ENCODE measurements around the gene POLD2. TPM values are rescaled to one million over a fixed set of nuclear protein-coding genes. Genes with fewer than 3 reads are reported as not detected.
A peak's percentile ranks its signal among the peaks of the same experiment; 100 is the strongest.

Gene POLD2
- total and polyA plus RNA-seq, 7 experiments from 2014 or later: 55.1 to 118 (median 74.0) TPM

GRCh38 chr7:44157116-44158080 lies 34.0 kb upstream of the POLD2 start:
- Mint-ChIP-seq H3K27ac (peak overlapping the region in 1 of 9 donors; percentile 41), H3K4me1 (no peaks in the 10 kb centered on the region), H3K36me3 (no peaks in the 10 kb centered on the region), H3K4me3 (no peak overlapping the region), H3K27me3 (peaks cover 0 to 4% (median 0%) of the 10 kb centered on the region in 5 donors), H3K9me3 (no peaks in the 10 kb centered on the region)
- intact Hi-C loops (cut with micrococcal nuclease): no loop called here
- H3K27me3 ChIP-seq (ENCODE audit: control insufficient read depth in 2 of 2, insufficient read depth in 2 of 2, low read length in 2 of 2): no peaks in the 10 kb centered on the region
- no peaks in the 10 kb centered on the region for H3K9me3 ChIP-seq (ENCODE audit: control insufficient read depth in 2 of 3, low read length in 3 of 3)
- ChIA-PET CTCF (no interaction called here), POLR2A (no interaction called here)
- H3K27ac ChIP-seq (ENCODE audit: low read depth, low read length): no peak overlapping the region
- ATAC-seq: no peak
- no peaks in the 10 kb centered on the region for H3K4me1 ChIP-seq (ENCODE audit: control insufficient read depth in 2 of 2, insufficient read depth in 2 of 2, low read length in 2 of 2)
- no peak for DNase-seq
- no peaks in the 10 kb centered on the region for H3K36me3 ChIP-seq (ENCODE audit: control insufficient read depth in 2 of 3, insufficient read depth in 3 of 3, low read length in 3 of 3)
- H3K4me3 ChIP-seq (ENCODE audit: low read length): no peak overlapping the region

- no peak overlapping the region for H3K4me3 ChIP-seq (ENCODE audit: low read length)
- Mint-ChIP-seq H3K4me3 (no peak overlapping the region), H3K9me3 (no peaks in the 10 kb centered on the region), H3K4me1 (no peaks in the 10 kb centered on the region), H3K27me3 (peaks cover 0 to 4% (median 0%) of the 10 kb centered on the region in 5 donors), H3K27ac (no peak overlapping the region), H3K36me3 (no peaks in the 10 kb centered on the region)
- CTCF ChIA-PET: no interaction called here
- ATAC-seq: no peak
- no peak overlapping the region for H3K27ac ChIP-seq (ENCODE audit: low read depth, low read length)
- no peak for DNase-seq
- H3K36me3 ChIP-seq (ENCODE audit: control insufficient read depth in 2 of 3, insufficient read depth in 3 of 3, low read length in 3 of 3): no peaks in the 10 kb centered on the region
- intact Hi-C loops (cut with micrococcal nuclease): no loop called here
- no peaks in the 10 kb centered on the region for H3K9me3 ChIP-seq (ENCODE audit: control insufficient read depth in 2 of 3, low read length in 3 of 3)
- H3K4me1 ChIP-seq (ENCODE audit: control insufficient read depth in 2 of 2, insufficient read depth in 2 of 2, low read length in 2 of 2): no peaks in the 10 kb centered on the region
- POLR2A ChIA-PET: no interaction called here
- H3K27me3 ChIP-seq (ENCODE audit: control insufficient read depth in 2 of 2, insufficient read depth in 2 of 2, low read length in 2 of 2): no peaks in the 10 kb centered on the region
Observed at GRCh38 chr7:44156453-44157010, 33.2 kb upstream of the POLD2 start.

GRCh38 chr7:44155191-44156185 lies 32.1 kb upstream of the POLD2 start:
- ATAC-seq (no peak), DNase-seq (no peak)
- H3K9me3 ChIP-seq (ENCODE audit: control insufficient read depth in 2 of 3, low read length in 3 of 3): no peaks in the 10 kb centered on the region
- CTCF ChIA-PET: no interaction called here
- no peak overlapping the region for H3K4me3 ChIP-seq (ENCODE audit: low read length)
- H3K4me1 ChIP-seq (ENCODE audit: control insufficient read depth in 2 of 2, insufficient read depth in 2 of 2, low read length in 2 of 2): no peaks in the 10 kb centered on the region
- no peaks in the 10 kb centered on the region for H3K9me3 Mint-ChIP-seq
- POLR2A ChIA-PET: no interaction called here
- no peaks in the 10 kb centered on the region for H3K36me3 Mint-ChIP-seq
- H3K36me3 ChIP-seq (ENCODE audit: control insufficient read depth in 2 of 3, insufficient read depth in 3 of 3, low read length in 3 of 3): no peaks in the 10 kb centered on the region
- H3K4me1 Mint-ChIP-seq: no peaks in the 10 kb centered on the region
- H3K4me3 Mint-ChIP-seq: no peak overlapping the region
- H3K27ac ChIP-seq (ENCODE audit: low read depth, low read length): no peak overlapping the region
- no peaks in the 10 kb centered on the region for H3K27me3 ChIP-seq (ENCODE audit: control insufficient read depth in 2 of 2, insufficient read depth in 2 of 2, low read length in 2 of 2)
- H3K27me3 Mint-ChIP-seq: peaks cover 0 to 4% (median 0%) of the 10 kb centered on the region in 5 donors
- no peak overlapping the region for H3K27ac Mint-ChIP-seq
- intact Hi-C loops (cut with micrococcal nuclease): no loop called here

GRCh38 chr7:44154703-44155102 lies 31.4 kb upstream of the POLD2 start:
- Histone ChIP-seq H3K27me3 (ENCODE audit: control insufficient read depth in 2 of 2, insufficient read depth in 2 of 2, low read length in 2 of 2) (no peaks in the 10 kb centered on the region), H3K9me3 (ENCODE audit: control insufficient read depth in 2 of 3, low read length in 3 of 3) (no peaks in the 10 kb centered on the region), H3K4me1 (ENCODE audit: control insufficient read depth in 2 of 2, insufficient read depth in 2 of 2, low read length in 2 of 2) (no peaks in the 10 kb centered on the region), H3K27ac (ENCODE audit: low read depth, low read length) (no peak overlapping the region), H3K4me3 (ENCODE audit: low read length) (no peak overlapping the region), H3K36me3 (ENCODE audit: control insufficient read depth in 2 of 3, insufficient read depth in 3 of 3, low read length in 3 of 3) (no peaks in the 10 kb centered on the region)
- ChIA-PET POLR2A (no interaction called here), CTCF (no interaction called here)
- Mint-ChIP-seq H3K27me3 (peaks cover 0 to 4% (median 0%) of the 10 kb centered on the region in 5 donors), H3K4me3 (no peak overlapping the region), H3K9me3 (no peaks in the 10 kb centered on the region), H3K27ac (no peak overlapping the region), H3K4me1 (no peaks in the 10 kb centered on the region), H3K36me3 (no peaks in the 10 kb centered on the region)
- DNase-seq (no peak), ATAC-seq (no peak)
- intact Hi-C loops (cut with micrococcal nuclease): no loop called here

- Histone ChIP-seq H3K27ac (ENCODE audit: low read depth, low read length) (no peak overlapping the region), H3K27me3 (ENCODE audit: control insufficient read depth in 2 of 2, insufficient read depth in 2 of 2, low read length in 2 of 2) (no peaks in the 10 kb centered on the region), H3K4me1 (ENCODE audit: control insufficient read depth in 2 of 2, insufficient read depth in 2 of 2, low read length in 2 of 2) (no peaks in the 10 kb centered on the region), H3K36me3 (ENCODE audit: control insufficient read depth in 2 of 3, insufficient read depth in 3 of 3, low read length in 3 of 3) (no peaks in the 10 kb centered on the region), H3K4me3 (ENCODE audit: low read length) (no peak overlapping the region), H3K9me3 (ENCODE audit: control insufficient read depth in 2 of 3, low read length in 3 of 3) (no peaks in the 10 kb centered on the region)
- DNase-seq (no peak), ATAC-seq (no peak)
- H3K4me3 Mint-ChIP-seq: no peak overlapping the region
- POLR2A ChIA-PET: no interaction called here
- intact Hi-C loops (cut with micrococcal nuclease): no loop called here
- H3K9me3 Mint-ChIP-seq: no peaks in the 10 kb centered on the region
- H3K27me3 Mint-ChIP-seq: peaks cover 0 to 4% (median 0%) of the 10 kb centered on the region in 5 donors
- CTCF ChIA-PET: no interaction called here
- peaks cover 0 to under 1% (median 0%) of the 10 kb centered on the region in 7 donors for H3K4me1 Mint-ChIP-seq
- no peak overlapping the region for H3K27ac Mint-ChIP-seq
- H3K36me3 Mint-ChIP-seq: no peaks in the 10 kb centered on the region
Observed at GRCh38 chr7:44153948-44154335, 30.6 kb upstream of the POLD2 start.

DNA sequence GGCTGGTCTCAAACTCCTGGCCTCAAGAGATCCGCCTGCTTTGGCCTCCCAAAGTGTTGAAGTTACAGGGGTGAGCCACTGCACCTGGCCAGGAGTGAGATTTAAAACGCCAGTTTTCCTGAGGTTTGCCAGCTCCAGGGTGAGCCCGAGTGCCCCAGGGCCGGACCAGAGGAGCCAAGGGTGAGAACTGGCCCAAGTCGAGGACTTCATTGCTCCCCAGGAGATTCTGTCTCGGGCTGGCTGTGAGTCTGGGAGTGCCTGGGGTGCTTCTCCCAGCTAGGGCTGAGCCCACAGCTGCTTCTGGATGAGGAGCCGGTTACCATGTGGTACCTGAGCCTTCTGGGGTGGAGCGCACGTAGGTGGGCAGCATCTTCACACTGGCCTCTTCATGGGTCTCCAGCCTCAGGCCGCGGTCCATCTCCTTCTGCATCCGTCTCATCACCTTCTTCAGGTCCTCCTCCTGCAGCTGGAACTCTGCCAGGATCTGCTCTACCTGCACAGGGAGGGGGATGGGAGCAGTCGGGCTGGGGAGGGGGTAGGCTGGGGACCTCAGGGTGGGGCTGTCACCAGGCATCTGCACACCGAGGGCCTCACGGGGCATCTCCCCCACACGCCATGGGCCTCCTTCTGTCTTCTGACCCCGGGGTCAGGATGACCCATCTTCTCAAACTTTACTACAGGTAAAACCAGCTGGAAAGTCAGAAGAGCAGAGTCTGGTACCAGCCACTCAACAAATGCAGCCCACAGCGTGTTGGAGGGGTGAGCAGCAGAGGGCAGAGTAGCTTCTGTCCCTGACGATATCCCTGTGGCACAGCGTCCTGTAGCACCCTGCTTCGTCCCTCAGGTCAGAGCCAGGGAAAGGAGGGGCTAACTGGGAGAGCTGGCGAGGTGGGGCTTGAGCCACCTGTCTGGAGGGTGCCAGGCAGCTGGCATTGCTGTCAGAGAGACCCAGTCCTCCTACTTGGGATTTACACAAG lies 29.9 kb upstream of the POLD2 start:
- ChIA-PET POLR2A (no interaction called here), CTCF (no interaction called here)
- no peaks in the 10 kb centered on the region for H3K9me3 Mint-ChIP-seq
- intact Hi-C loops (cut with micrococcal nuclease): no loop called here
- Histone ChIP-seq H3K4me1 (ENCODE audit: control insufficient read depth in 2 of 2, insufficient read depth in 2 of 2, low read length in 2 of 2) (no peaks in the 10 kb centered on the region), H3K36me3 (ENCODE audit: control insufficient read depth in 2 of 3, insufficient read depth in 3 of 3, low read length in 3 of 3) (no peaks in the 10 kb centered on the region), H3K4me3 (ENCODE audit: low read length) (no peak overlapping the region), H3K27me3 (ENCODE audit: control insufficient read depth in 2 of 2, insufficient read depth in 2 of 2, low read length in 2 of 2) (no peaks in the 10 kb centered on the region), H3K27ac (ENCODE audit: low read depth, low read length) (no peak overlapping the region), H3K9me3 (ENCODE audit: control insufficient read depth in 2 of 3, low read length in 3 of 3) (no peaks in the 10 kb centered on the region)
- no peak overlapping the region for H3K4me3 Mint-ChIP-seq
- H3K36me3 Mint-ChIP-seq: no peaks in the 10 kb centered on the region
- peaks cover 0 to 1% (median 0%) of the 10 kb centered on the region in 7 donors for H3K4me1 Mint-ChIP-seq
- H3K27ac Mint-ChIP-seq: no peak overlapping the region
- peaks cover 0 to 4% (median 0%) of the 10 kb centered on the region in 5 donors for H3K27me3 Mint-ChIP-seq
- ATAC-seq (no peak), DNase-seq (no peak)

All from naive thymus-derived CD4-positive, alpha-beta T cell (primary cell).